Astrocyte of the spinal cord (primary cell): ENCODE results near the gene EEFSEC.
A peak's percentile ranks its signal among the peaks of the same experiment; 100 is the strongest.

Experiments
- DNase-seq: peaks from one replicate; pipeline ENCODE4 v3.0.0; 2011; ENCODE audit warnings: low read depth, low spot score
- H3K4me3 ChIP-seq: 2 replicates; pipeline ENCODE4 v1.5.1; 2011; ENCODE audit warnings: low read depth, mild to moderate bottlenecking, low read length, moderate library complexity
- CTCF ChIP-seq: IDR thresholded peaks from 2 replicates; pipeline ENCODE4 v1.5.1; 2012; ENCODE audit warnings: low read depth, mild to moderate bottlenecking, low read length, inconsistent platforms
- in situ Hi-C: cut with HindIII; loops from 2 replicates; pipeline ENCODE4 v1.10.0; 2017; ENCODE audit warnings: low sequenced_read_pairs

Gene EEFSEC

DNA sequence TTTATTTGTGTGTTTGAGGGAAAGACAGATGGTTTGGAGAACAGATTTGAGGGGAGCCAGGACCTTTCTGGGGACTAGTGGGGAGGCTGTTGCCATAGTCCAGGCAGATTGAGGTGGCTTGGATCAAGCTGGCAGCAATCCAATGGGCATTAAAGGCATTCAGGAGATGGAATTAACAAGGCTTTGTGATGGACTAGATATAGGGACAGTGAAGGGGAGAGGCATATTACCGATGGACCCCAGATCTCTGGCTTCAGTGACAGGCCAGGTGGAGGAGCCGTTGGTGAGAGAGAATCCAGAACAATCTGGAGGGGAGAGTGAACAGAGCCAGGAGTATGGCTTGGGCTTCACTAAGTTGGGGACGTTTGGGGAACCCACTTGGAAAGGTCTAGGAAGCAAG lies 124.8 kb downstream of the EEFSEC start:
- in situ Hi-C loops: no loop called here
- DNase-seq: no peak
- no peak for TF ChIP-seq CTCF

GRCh38 chr3:128278761-128279600 lies 125.7 kb downstream of the EEFSEC start:
- peak; percentile 94 for DNase-seq
- in situ Hi-C loops: no loop called here
- no peak overlapping the region for H3K4me3 ChIP-seq
- TF ChIP-seq CTCF: no peak

More for the DNA sequence above, 124.8 kb downstream of the EEFSEC start:
- no peak overlapping the region for H3K4me3 ChIP-seq

DNA sequence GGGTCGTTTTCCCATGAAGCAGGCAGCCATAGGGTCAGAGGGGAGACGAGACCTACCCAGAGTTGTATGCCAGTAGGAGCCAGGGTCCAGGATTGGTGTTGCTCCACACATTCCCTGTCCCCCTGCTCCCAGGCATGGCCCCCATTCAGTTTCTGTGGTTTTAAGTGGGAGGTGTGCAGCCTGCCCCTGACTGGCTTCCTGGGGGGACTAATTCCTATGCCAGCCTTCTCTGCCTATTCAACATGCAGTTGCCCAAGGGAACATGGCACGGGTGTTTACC lies 126.3 kb downstream of the EEFSEC start:
- TF ChIP-seq CTCF: no peak
- no peak overlapping the region for H3K4me3 ChIP-seq
- in situ Hi-C loops: no loop called here
- no peak for DNase-seq

GRCh38 chr3:128280481-128281052 lies 127.3 kb downstream of the EEFSEC start:
- no peak for DNase-seq
- in situ Hi-C loops: no loop called here
- H3K4me3 ChIP-seq: no peak overlapping the region
- no peak for TF ChIP-seq CTCF

GRCh38 chr3:128281056-128281455 lies 127.8 kb downstream of the EEFSEC start:
- H3K4me3 ChIP-seq: no peak overlapping the region
- no peak for TF ChIP-seq CTCF
- DNase-seq: no peak
- in situ Hi-C loops: no loop called here

GRCh38 chr3:128281461-128282367 lies 128.4 kb downstream of the EEFSEC start:
- in situ Hi-C loops: no loop called here
- no peak for TF ChIP-seq CTCF
- no peak overlapping the region for H3K4me3 ChIP-seq
- no peak for DNase-seq
